ENCODE results near the gene WDFY4.

The WDFY4 gene

DNA sequence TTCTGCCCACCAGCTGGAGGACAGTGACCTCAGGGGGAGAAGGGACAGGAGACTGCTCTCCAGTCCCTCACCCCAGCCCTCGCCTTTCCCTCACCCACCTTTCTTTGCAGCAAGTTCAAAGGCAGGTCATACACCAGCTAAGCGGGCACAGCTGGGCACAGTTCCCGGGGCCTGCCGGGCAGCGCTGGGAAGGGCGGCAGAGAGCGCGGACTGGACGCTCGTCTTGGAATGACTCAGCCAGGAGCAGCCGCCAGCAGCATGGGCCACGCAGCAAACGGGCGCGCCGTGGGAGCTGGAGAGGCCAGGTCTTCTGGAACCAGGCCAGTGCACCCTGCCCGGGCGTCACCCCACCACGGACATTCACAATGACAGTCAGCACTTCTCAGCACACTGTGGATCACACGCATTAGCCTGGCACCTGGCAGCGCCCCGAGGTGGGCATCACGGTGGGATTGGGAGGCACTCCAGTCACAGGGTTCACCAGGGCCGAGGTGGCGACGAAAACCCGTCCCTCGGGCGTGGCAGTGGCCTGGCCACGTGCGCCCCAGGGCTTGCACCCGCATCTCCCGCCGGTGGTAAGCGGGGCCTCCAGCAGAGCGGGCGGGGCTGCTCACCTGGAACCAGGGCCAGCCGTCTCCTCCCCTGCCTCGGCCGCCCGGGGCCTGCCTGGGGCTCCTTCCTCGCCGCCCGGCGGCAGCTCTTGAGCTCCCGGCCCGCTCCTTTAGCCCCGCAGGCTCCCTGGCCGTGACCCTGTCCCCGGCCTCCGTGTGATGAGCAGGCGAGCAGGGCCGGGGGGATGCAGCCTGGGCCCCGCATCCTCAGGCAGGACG is 29.0 kb upstream of the WDFY4 start:
- DNase-seq (ENCODE audit: low spot score), result no peak

DNA sequence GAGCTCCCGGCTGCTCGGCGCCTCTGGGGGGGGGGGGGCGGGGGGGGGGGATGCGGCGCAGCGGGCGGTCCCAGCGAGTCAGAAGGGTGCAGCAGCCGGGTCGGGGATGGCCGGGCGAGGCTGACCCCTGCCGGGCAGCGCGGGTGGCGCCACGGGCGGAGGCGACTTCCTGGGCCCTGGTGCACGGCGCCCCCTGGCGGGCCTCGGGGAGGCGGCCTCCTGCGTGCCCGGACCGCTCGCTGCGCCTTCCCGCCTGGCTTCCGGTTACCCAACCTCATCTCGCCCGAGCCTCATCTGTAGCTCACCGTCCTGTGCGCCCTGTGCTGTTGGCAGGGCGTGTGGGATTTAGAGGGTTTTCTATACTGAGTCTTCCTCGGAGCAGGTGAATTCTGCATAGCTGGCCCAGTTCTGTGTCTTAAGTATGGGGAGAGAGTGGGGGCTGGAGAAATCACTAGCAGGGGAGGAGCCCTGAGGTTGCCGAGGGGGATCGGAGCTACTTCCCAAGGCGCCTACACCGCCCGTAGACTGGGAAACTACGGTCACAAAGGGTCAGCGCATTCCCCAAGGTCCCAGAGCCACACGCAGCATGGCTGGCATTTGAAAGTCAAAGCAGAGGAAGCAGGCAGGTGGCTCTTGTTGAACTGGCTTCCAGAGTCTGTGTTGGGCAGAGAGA is 28.3 kb upstream of the WDFY4 start:
- peak; percentile 75 for DNase-seq (ENCODE audit: low spot score)

DNA sequence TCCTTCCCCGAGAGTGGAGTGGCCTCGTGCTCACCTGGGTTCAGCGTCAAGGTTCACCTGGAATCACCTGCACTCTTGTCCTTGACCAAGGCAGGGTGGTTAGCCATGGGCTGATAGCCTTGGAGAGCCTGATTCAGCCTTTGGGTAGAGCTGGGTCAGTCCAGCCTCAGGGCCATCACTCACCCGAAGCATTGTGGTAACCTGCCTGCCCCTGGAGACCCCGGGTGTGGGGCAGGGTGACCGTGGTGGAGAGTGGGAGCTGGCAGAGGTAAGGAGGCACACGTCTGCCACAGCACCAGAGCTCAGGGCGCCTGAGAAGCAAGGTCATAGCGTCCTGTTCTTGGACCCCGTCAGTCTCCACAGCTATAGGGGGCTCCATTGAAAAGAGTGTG is 27.8 kb upstream of the WDFY4 start:
- DNase-seq (ENCODE audit: low spot score), result no peak

DNA sequence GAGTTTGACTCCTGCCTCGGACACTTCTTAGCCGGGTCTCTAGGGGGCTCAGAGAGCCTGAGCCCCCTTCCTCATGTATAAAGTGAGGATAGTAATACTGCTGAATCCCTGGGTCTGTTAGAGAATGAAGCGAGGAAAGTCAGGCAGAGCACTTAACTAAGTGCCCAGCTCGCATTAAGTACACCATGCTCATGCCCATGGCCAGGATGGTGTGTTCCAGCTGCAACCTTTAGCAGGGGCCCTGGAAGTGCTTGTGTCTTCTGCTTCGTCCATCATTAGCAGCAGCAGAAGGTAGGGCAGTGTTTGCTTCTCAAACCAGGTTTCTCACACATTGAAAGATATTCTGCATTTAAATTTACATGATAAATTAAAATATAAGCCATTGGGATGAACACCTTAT is 27.3 kb upstream of the WDFY4 start:
- no peak for DNase-seq (ENCODE audit: low spot score)

DNA sequence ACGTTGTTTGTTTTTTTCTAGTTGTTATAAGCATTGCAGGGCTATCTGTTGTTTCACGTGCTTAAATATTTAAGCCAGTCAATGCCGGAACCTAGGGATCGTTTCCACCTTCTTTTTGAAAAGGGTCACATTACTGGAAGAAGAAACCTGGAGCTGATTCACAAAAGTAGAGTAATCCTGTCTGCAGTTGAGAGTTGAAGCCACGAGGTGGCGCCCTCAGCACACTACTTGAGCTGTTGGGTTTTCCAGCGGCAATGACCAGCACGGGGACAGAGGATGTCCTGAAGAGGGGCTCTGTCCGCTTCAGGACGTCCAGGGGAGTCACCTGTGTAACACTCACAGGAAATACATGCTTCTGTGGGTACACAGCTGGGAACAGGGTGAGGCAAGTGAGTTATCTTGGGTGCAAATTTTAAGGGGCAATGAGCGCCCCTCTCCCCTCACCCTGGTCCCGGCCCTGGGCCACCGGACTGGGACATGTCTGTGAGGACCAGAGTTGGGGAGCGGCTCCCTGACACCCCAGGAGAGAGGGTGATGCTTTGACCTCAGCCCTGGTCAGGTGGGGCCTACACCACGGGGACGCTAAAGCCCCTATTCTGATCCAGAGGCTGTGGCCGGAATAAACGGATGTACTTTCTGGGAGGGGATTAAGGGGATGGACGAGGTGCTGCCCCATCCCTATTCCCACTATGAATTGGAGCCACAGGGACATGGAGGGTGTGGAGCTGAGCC is 26.3 kb upstream of the WDFY4 start:
- peak; percentile 52 for DNase-seq (ENCODE audit: low spot score)

DNA sequence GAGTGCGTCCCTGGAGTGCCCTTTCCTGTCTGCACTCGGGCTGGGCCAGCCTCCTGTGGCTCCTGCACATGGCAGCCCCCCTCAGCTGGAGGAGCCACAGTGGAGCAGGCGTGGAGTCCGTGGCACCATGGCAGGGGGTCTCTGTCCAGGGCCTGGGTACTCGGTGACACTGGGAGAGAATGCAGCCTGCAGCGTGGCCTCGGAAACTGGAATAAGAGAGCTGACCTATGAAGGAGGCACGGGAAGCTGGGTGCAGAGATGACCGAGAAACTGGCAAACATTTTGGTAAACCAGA is 25.8 kb upstream of the WDFY4 start:
- DNase-seq (ENCODE audit: low spot score), result no peak

DNA sequence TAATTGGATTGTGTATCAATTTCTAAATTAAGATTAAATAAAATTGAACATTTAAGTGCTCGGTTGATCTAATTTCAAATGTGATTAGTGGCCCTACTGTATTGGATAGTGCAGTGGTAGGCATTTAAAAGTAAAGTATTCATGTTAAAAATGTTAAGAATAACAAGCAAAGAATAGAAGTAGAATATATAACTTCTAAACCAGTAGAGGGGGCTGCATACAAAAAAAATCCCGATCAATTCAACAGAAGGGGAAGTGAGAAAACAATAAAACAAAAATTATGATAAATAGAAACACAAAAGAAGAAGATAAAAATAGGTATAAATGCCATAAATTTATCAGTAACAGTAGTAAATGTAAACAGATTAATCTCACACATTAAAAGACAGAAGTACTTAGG is 24.9 kb upstream of the WDFY4 start:
- no peak for DNase-seq (ENCODE audit: low spot score)

DNA sequence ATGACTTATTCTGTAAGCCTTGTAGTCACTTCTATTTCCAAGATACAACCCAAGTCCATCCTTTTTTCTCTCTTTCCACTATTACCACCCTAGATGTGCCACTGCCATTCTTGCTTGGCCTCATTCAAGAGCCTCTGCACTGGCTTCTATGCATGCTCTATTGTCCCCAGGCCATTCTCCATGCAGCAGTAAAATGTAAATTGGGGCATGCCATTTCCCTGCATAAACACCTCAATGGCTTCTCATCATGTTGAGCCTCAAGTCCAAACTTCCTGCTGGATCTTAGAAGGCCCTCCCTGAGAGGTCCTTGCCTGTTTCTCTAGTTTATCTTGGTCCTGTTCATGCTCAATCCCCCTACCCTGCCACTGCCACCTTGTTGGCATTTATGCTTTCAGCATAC is 23.2 kb upstream of the WDFY4 start:
- no peak for DNase-seq (ENCODE audit: low spot score)

DNA sequence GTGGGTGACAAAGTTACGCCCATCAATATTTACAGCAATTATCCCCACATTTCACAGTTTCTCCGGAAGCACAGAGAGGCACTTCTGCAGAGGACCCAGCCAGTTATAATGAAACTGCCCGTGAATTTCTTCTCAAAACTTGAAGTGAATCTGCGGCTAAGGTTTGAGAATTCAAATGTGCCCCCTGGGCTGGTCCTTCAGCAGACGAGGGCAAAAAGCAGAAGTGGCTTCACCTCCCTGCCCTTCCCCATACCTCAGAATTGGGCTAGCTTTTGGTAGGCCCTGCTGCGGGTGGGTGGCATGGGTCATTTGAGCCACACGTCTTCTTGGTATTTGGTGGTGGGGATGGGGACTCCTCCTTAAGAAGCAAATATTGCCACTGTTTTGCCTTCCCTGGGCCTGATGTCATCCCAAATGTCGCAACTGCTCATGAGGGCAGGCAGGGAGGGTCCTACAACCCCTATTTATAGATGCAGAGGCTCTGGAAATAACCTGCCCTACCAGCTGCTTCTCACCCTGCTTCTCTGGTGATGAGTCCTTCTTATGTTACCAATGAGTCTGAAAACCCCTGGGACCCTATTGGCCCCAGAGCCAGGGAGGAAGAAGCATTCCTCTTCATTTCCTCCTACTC is 16.6 kb upstream of the WDFY4 start:
- peak; percentile 8 for DNase-seq (ENCODE audit: low spot score)

DNA sequence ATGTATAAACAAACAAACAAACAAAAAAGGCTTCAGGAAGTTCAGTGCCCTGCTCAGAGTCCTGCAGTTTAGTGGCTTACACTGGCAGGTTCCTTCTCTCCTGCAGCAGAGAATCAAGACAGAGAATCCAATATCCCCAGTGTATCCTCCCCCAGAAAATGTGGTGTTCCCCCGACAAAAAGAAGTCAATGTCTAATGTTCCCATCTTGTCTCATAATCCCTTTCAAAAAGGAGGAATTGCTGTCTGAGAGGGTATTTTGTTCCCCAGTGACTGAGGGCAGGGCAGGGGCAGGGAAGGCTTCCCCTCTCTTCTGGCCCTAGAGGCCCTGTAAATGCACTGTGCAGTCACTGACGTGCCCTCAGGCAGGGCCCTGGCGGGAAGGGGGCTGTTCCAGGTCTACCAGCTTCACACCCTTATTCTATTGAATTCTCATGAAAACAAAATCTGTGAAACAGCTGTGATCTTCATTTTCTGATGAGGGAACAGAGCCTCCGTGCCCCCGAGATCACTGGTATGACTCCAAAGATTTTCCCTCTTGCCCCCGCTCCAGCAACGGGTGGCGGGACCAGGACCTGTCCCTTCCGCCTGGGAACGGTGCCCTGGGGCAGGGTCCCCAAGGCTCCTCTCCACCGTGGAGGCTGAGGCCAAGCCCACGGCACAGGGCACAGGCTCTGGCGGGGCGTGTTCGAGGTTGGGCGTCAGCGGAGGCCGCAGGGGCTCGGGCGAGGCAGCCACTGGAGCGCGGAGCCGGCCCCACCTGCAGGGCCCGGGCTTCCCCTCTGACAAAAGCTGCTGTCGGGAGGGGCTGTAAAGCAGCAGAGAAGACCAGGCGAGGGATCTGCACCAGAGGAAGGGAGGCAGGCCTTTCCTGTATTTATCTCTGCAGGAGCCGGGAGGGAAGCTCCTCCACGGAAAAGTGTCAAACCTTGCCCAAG is 13.4 kb upstream of the WDFY4 start:
- no peak for DNase-seq (ENCODE audit: low spot score)

DNA sequence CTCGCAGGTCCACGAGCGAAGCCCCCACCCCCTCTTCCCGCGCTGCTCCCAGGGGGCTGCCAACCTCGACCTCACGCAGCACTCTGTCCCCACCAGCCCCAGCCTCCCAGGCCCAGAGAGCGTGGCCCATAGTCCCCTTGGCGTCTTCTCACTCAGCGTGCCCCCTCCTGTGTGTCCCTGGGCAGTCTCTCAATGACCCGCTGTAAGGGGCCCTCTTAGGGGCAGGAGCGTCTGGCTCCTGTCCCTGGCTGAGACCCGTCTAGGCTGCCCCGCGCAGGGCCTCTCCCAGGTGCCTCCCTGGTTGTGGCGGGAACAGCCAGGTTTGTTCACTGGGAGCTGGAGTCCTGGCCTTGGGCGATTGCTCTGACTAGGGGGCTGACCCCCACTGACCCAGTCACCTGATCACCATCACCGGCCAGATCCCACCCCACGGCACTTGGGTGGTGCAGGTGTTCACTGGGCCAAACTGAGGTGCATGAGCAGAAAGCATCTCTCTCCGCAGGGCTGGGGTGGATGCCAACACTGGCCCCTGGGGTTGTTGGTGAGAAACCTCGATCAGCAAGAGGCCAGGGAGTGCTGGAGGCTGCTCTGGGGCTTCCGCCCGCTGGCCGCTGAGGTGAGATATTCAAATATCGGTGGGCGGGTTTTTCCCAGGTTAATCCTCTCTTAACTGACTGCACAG is 12.6 kb upstream of the WDFY4 start:
- no peak for DNase-seq (ENCODE audit: low spot score)

DNA sequence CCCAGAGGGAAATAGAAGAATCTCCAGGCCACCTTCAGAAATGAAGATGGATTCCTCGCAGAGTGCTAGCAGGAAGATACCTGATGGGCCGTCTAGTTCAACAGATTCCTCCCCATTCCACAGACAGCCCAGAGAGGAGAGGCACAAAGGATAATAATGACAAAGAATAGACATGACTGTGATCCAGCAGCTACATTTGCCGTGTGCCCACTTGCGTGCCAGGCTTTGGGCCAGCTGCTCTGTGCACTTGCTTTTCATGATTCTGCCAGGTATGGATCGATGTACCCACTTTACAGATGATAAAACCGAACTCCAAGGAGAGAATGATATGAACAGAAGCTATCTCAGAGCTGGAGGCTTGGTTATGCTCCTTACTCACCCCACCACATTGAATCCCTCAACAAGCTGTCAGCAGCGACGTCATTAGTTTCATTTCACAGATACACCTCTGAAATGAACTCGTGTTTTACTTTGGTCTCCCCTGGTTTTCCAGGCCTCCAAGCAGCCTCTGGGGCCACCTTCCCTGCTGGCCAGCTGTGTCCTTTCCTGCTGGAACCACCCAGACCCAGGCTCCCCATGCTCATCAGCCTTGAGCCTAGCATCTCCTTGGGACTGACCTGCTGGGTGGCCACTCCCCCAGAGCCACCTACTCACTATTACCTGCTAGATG is 11.9 kb upstream of the WDFY4 start:
- DNase-seq (ENCODE audit: low spot score), result no peak

DNA sequence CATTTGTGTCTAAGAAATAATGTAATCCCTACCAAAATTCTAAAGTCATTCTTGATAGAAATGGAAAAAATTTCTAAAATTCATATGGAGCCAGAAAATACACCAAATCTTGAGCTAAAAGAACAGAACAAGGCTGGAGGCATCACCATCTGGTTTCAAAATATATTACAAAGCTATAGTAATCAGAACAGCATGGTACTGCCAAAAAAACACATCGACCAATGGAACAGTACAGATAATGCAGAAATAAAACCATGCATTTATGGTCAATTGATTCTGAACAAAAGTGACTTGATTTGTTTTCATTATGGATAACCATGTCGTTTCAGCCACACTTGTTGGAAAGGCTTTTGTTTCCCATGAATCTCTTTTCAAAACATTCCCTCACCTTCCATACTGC is 7.0 kb upstream of the WDFY4 start:
- DNase-seq (ENCODE audit: low spot score), result no peak

DNA sequence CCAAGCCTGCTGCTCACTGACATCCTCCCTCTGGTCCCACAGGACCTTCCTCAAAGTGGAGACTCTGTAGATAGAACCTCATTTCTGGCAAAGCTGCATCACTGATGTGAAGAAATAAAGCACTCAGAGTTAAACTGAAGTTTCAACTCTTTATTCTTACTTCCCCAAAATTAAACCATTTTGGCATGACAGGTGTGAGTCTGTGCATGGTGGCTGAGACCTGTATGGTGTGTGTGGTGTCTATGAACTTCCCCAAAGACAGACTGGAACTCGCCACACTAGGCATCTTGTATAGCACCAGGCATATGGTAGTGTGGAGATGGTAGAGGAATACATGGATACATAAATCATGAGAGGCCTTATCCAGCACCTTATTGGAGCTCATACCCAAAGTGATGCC is 6.6 kb upstream of the WDFY4 start:
- DNase-seq (ENCODE audit: low spot score), result no peak

DNA sequence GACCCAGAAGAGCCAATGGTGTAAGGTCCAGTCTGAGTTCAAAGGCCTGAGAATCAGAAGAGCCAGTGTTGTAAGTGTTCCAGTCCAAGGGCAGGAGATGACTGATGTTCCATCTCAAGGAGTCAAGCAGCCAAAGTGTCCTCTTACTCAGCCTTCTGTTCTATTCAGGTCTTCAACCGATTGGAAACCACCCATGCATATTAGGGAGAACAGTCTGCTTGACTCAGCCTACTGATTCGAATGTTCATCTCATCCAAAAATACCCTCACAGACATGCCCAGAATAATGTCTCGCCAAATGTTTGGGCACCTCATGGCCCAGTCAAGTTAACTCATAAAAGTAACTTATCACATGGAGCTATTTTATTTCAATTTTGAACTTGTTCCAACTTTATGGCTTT is 2.9 kb upstream of the WDFY4 start:
- no peak for DNase-seq (ENCODE audit: low spot score)

DNA sequence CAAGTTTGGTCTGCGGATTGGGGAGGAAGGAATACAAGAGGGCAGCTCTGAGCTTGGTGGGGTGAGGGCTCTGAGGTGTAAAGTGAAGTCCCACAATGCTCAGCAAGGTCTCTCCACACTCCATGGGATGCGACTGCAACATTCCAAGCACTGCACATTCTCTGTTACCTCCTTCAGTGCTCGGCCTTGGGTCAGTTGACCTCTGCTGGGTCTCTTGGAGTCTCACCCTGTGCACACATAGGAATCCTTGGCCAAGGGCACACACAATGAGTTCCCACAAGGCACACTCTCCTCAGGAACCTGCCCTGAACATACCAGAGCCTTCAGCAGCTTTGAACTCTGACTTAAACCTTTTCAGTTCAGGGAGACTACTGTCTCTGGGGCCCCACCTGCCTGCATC is 2.4 kb upstream of the WDFY4 start:
- no peak for DNase-seq (ENCODE audit: low spot score)

DNA sequence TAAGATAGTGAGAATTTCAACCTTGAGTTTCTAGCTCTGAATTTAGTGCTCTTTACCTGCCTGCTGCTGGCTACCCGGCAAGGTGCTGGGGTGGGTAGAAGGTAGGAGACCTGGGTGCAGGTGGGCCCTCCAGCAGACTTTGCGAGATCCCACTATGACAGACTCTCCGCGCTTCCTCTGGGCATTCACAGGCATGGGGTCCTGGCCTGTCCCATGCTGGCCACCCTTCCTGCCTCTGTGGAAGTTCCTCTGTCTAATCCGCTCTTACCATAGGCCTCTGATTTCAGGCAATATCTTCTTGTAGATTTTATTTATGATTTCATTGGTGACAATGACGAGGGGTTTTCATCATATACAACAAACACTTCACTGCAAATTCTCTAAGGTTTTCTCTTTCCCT is 1.2 kb upstream of the WDFY4 start:
- no peak for DNase-seq (ENCODE audit: low spot score)

DNA sequence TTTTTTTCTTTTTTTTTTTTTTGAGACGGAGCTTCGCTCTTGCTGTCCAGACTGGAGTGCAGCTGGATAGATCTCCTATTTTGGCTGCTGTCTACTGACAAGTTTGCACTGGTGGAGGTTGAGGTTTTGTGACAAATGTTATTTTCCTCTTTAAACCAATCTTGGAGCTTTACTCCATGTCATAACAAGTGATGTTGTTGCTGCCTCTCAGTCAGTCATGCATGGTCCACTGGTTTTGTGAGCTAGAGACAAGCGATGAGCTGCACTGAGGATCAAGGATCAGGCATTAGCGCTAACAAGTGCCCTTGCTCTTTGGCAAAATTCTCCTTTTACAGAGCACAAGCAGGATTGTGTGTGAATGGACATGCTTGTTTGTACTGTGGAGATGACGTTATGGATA is 805 bp upstream of the WDFY4 start:
- DNase-seq (ENCODE audit: low spot score), result no peak

DNA sequence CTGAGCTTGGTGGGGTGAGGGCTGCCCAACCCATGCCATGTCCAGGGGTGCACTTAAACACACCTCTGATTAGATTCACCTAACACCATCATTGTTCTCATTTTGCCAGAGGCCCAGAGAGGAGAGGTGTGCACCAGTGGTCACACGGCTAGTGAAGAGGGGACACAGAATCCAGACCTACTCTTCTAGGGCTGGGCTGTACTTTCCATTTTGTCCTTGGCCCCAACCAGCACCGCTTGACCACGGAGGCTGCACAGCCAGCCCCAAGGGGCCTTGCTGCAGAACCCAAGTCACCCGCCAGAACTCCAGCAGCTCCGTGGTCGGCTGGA is 246 bp upstream of the WDFY4 start:
- no peak for DNase-seq (ENCODE audit: low spot score)

DNA sequence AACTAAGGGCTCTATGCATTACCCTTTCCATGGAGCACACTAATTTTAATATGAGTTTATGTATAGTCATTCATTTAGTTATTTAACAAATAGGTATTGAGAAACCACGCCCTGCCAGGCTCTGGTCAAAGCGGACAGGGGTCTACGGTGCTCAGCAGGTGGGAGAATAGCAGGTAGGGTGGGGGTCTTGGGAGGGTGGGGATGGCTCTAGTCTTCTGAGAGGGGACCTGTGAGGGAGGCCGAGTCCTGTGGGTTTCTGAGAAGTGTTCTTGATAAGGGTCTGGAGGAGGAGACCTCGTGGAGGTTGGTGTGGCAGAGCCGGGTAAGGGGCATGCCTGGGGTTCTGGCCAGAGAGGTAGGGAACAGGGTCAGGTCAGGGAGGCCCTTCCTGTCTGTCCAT is 1.1 kb downstream of the WDFY4 start:
- DNase-seq (ENCODE audit: low spot score), result no peak
